ENCODE results near the gene LEMD3.

DNA sequence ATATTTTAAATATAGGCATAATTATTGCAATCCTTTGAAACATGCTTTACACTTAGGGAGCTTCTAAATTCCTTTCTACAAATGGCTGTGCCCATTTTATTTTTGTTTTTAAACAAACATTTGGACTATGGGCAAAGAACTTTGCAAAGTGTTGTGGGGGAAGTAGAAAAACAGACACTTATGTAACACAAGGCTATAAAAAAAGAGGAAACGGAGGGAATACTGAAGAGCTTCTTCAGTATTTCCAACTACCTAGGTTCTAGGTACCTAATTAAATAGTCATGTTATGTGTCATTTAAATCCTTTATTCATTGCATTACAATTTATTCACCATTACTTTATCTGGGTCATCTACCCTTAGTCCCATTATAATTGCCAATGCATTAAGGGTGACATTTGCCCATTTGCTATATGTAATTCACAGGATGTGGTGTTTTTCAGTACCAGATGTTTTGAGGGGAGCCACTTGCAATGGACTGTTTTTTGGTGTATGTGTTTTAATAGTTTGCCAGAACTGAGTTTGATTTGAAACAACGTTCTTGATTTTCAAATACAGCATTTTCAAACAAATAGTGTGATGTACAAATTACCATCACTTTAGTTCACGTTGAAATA lies 107.6 kb downstream of the LEMD3 start:
- TF ChIP-seq, protein P1, sequence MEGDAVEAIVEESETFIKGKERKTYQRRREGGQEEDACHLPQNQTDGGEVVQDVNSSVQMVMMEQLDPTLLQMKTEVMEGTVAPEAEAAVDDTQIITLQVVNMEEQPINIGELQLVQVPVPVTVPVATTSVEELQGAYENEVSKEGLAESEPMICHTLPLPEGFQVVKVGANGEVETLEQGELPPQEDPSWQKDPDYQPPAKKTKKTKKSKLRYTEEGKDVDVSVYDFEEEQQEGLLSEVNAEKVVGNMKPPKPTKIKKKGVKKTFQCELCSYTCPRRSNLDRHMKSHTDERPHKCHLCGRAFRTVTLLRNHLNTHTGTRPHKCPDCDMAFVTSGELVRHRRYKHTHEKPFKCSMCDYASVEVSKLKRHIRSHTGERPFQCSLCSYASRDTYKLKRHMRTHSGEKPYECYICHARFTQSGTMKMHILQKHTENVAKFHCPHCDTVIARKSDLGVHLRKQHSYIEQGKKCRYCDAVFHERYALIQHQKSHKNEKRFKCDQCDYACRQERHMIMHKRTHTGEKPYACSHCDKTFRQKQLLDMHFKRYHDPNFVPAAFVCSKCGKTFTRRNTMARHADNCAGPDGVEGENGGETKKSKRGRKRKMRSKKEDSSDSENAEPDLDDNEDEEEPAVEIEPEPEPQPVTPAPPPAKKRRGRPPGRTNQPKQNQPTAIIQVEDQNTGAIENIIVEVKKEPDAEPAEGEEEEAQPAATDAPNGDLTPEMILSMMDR (IDR thresholded peaks at IDR 0.05; ENCODE audit: low read depth, low read length, poor library complexity, severe bottlenecking) = no peak
- TF ChIP-seq EZH2phosphoT487 (IDR thresholded peaks at IDR 0.05; ENCODE audit: borderline replicate concordance, low read length) = no peak

Measured in DOHH2 (cell line).